PC-3 (cell line): ENCODE data around the gene PLK3. TPM values are rescaled to one million over a fixed set of nuclear protein-coding genes. Genes with fewer than 3 reads are reported as not detected.

Experiments
- ATAC-seq: fragments of 200-7000 bp; cut with Tn5 transposase; 2 replicates; pipeline ENCODE4 v1.9.1; 2020; ENCODE audit warnings: mild to moderate bottlenecking, moderate library complexity
- BruUV-seq: library from RNA; stranded (reverse); fragments of 400-500 nt; replicated peaks from 2 replicates; lab custom pipeline; 2021; lab: Mats Ljungman, UMichigan
- CTCF ChIA-PET: fragments of 300-600 bp; sonication (Branson Sonifier 250); formaldehyde crosslinking; loops from one replicate; lab custom pipeline; 2022; ENCODE audit warnings: antibody characterized with exemption; lab: Charles Lee
- POLR2A ChIA-PET: fragments of 300-600 bp; sonication (Branson Sonifier 250); formaldehyde crosslinking; loops from one replicate; lab custom pipeline; 2022; ENCODE audit warnings: antibody characterized with exemption; ENCODE audit not compliant: unreplicated experiment; lab: Charles Lee
- DNase-seq: peaks from one replicate; pipeline ENCODE4 v3.0.0-alpha.2; 2015
- H2AFZ ChIP-seq: fragments of 300-600 bp; sonication (generic); 2 replicates; pipeline ENCODE4 v1.6.0; 2016; ENCODE audit warnings: antibody characterized with exemption, low read length
- H3F3A ChIP-seq: fragments of 300-600 bp; sonication (generic); one replicate; pipeline ENCODE4 v1.6.0; 2017; ENCODE audit warnings: antibody characterized with exemption, low read length, control low read depth, mild to moderate bottlenecking; ENCODE audit not compliant: unreplicated experiment
- H3K27ac ChIP-seq: fragments of 300-600 bp; sonication (generic); 2 replicates; pipeline ENCODE4 v1.5.1; 2016; ENCODE audit warnings: mild to moderate bottlenecking, low read length
- H3K27me3 ChIP-seq: fragments of 300-600 bp; sonication (generic); 2 replicates; pipeline ENCODE4 v1.6.1; 2016; ENCODE audit warnings: low read length, mixed read lengths
- H3K36me3 ChIP-seq: fragments of 300-600 bp; sonication (generic); 2 replicates; pipeline ENCODE4 v1.6.1; 2016; ENCODE audit warnings: low read depth, mixed run types, low read length, mixed read lengths
- H3K4me1 ChIP-seq: fragments of 300-600 bp; sonication (generic); 2 replicates; pipeline ENCODE4 v1.5.1; 2016; ENCODE audit warnings: low read length; ENCODE audit not compliant: insufficient read depth
- H3K4me2 ChIP-seq: fragments of 300-600 bp; sonication (generic); 2 replicates; pipeline ENCODE4 v1.6.0; 2016; ENCODE audit warnings: low read length
- H3K4me3 ChIP-seq: fragments of 300-600 bp; sonication (generic); 2 replicates; pipeline ENCODE4 v1.5.1; 2016; ENCODE audit warnings: mild to moderate bottlenecking, low read length, mixed read lengths
- H3K79me2 ChIP-seq: fragments of 300-600 bp; sonication (generic); 2 replicates; pipeline ENCODE4 v1.6.1; 2017; ENCODE audit warnings: low read length, mixed read lengths
- H3K9ac ChIP-seq: fragments of 300-600 bp; sonication (generic); 2 replicates; pipeline ENCODE4 v1.6.0; 2016; ENCODE audit warnings: mild to moderate bottlenecking, low read length
- H3K9me2 ChIP-seq: fragments of 300-600 bp; sonication (generic); replicated peaks from 2 replicates; pipeline ENCODE4 v1.6.1; 2016; ENCODE audit warnings: mixed run types, low read length, mixed read lengths
- H3K9me3 ChIP-seq: fragments of 300-600 bp; sonication (generic); 2 replicates; pipeline ENCODE4 v1.6.1; 2016; ENCODE audit warnings: low read length, mixed read lengths
- H4K20me1 ChIP-seq: fragments of 300-600 bp; sonication (generic); 2 replicates; pipeline ENCODE4 v1.6.1; 2016; ENCODE audit warnings: low read length, mixed read lengths
- EZH2 ChIP-seq: fragments of 300-600 bp; sonication (generic); IDR thresholded peaks from one replicate; pipeline ENCODE4 v1.6.1; 2017; ENCODE audit warnings: antibody characterized with exemption, mild to moderate bottlenecking, low read length; ENCODE audit not compliant: unreplicated experiment
- EZH2phosphoT487 ChIP-seq: fragments of 300-600 bp; sonication (generic); IDR thresholded peaks from 2 replicates; pipeline ENCODE4 v1.6.1; 2018; ENCODE audit warnings: mild to moderate bottlenecking, antibody characterized with exemption, low read length, borderline replicate concordance
- intact Hi-C: fragments of 100-400 bp; cut with micrococcal nuclease; formaldehyde crosslinking; loops from 2 replicates; pipeline ENCODE4 v1.9.0; 2023
- total RNA-seq: library from RNA; depleted of rRNA; stranded (reverse); fragments of >200 nt; gene quantifications from 2 replicates; pipeline ENCODE4 v1.2.3, GENCODE V29; 2014
- TF ChIP-seq, protein P1 (sequence below): fragments of 300-600 bp; sonication (generic); conservative IDR thresholded peaks from 2 replicates; pipeline ENCODE4 v1.5.1; 2017; ENCODE audit warnings: antibody characterized with exemption, low read depth, mild to moderate bottlenecking, low read length

PLK3 gene
- total RNA-seq, 1 experiment from 2014 or later = 44.0 TPM

- Histone ChIP-seq H3F3A (no peaks in the 10 kb centered on the region), H3K4me2 (no peak within 1 kb of the TSS), H2AFZ (no peak within 1 kb of the TSS), H3K4me1 (no peaks in the 10 kb centered on the region), H3K79me2 (no peaks in the 10 kb centered on the region), H3K9me2 (no peaks in the 10 kb centered on the region), H3K4me3 (no peak within 1 kb of the TSS), H3K27me3 (no peaks in the 10 kb centered on the region), H3K9ac (no peak within 1 kb of the TSS), H3K9me3 (no peaks in the 10 kb centered on the region), H4K20me1 (no peaks in the 10 kb centered on the region), H3K27ac (no peak within 1 kb of the TSS), H3K36me3 (no peaks in the 10 kb centered on the region)
- no TSS peak for BruUV-seq
- intact Hi-C loops = no loop called here
- CTCF ChIA-PET = no interaction called here
- DNase-seq (no peak), ATAC-seq (no peak)
- no peak for TF ChIP-seq EZH2
- TF ChIP-seq, protein P1, sequence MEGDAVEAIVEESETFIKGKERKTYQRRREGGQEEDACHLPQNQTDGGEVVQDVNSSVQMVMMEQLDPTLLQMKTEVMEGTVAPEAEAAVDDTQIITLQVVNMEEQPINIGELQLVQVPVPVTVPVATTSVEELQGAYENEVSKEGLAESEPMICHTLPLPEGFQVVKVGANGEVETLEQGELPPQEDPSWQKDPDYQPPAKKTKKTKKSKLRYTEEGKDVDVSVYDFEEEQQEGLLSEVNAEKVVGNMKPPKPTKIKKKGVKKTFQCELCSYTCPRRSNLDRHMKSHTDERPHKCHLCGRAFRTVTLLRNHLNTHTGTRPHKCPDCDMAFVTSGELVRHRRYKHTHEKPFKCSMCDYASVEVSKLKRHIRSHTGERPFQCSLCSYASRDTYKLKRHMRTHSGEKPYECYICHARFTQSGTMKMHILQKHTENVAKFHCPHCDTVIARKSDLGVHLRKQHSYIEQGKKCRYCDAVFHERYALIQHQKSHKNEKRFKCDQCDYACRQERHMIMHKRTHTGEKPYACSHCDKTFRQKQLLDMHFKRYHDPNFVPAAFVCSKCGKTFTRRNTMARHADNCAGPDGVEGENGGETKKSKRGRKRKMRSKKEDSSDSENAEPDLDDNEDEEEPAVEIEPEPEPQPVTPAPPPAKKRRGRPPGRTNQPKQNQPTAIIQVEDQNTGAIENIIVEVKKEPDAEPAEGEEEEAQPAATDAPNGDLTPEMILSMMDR = no peak
- TF ChIP-seq EZH2phosphoT487 = no peak
- POLR2A ChIA-PET = no interaction called here
Measured at GRCh38 chr1:44788120-44788860, 11.9 kb upstream of the PLK3 start, which contains the start of gene BEST4. TSS of gene BEST4 (minus strand) at chr1:44788170. CDS start at chr1:44787705, 465 bp downstream.

DNA sequence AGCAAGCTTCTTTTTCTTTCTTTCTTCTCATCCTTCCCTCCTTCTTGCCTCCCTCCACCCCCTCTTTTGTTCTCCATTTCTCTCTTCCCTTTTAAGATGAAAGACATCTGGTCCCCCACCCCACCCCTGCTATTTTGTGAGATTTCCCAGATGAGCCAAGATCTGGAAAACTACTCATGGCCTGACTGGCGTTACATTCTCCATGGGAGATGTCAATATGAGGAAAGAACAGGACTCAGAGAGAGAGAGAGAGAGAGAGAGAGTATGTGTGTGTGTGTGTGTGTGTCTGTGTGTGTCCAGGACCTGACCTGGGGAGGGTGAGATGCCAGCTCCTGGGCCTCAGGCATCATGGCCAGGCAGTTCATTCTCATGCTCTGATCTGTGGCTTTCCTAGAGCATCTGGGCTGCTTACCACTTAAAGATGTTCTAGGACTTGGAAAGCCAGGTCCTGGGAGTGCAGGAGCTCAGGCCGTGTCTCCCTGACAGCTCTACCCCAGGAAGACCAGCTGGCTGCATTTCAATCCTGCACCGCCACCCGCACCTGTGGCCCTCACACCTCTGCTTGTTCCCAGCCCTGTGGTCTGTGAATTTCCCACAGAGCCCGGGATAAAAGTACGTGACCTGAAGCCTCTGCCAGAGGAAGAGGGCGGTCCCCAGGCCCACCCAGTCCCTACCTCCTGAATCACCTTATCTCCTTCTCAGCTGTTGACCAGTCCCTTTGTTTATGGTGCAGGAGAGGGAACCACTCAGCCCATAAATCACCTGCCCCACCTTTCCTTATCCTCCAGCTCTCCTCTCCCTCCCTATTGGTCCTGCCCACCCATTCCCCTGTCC lies 9.0 kb upstream of the PLK3 start:
- no peak overlapping the region for H3K4me2 ChIP-seq
- no peaks in the 10 kb centered on the region for H3K79me2 ChIP-seq
- H3K4me1 ChIP-seq = no peaks in the 10 kb centered on the region
- no peaks in the 10 kb centered on the region for H4K20me1 ChIP-seq
- H3F3A ChIP-seq = no peaks in the 10 kb centered on the region
- H3K9me3 ChIP-seq = no peaks in the 10 kb centered on the region
- intact Hi-C loops = loop anchor here (5.0 kb wide), 3 partner anchors 46 to 511 kb away; partner anchors contain the start of genes HECTD3 and UROD
- TF ChIP-seq, protein P1 = no peak
- TF ChIP-seq EZH2 = no peak
- ChIA-PET CTCF (interaction anchor here (0.7 kb wide), 1 partner anchor 220 kb away, joined by 5 read pairs; the partner anchor contains the start of gene HECTD3), POLR2A (interaction anchor here (0.5 kb wide), 1 partner anchor 9 kb away, joined by 3 read pairs; no protein-coding TSS in a partner anchor)
- H3K27me3 ChIP-seq = no peaks in the 10 kb centered on the region
- ATAC-seq (no peak), DNase-seq (no peak)
- H3K9me2 ChIP-seq = no peaks in the 10 kb centered on the region
- H3K27ac ChIP-seq = no peak overlapping the region
- no peak overlapping the region for H3K4me3 ChIP-seq
- H3K36me3 ChIP-seq = no peaks in the 10 kb centered on the region
- no peak overlapping the region for H2AFZ ChIP-seq
- BruUV-seq = no TSS peak
- no peak overlapping the region for H3K9ac ChIP-seq
